GM23338 (cell line): ENCODE measurements around the gene DENND5B. TPM values are rescaled to one million over a fixed set of nuclear protein-coding genes. Genes with fewer than 3 reads are reported as not detected.

ENCODE experiments used
- ATAC-seq: fragments of 200-7000 bp; cut with Tn5 transposase; 3 replicates; pipeline ENCODE4 v1.9.1; 2020
- DNase-seq: peaks from one replicate; pipeline ENCODE4 v3.0.0-alpha.2; 2015; ENCODE audit warnings: low spot score
- H2AFZ ChIP-seq: fragments of 200-600 bp; sonication (generic); 2 replicates; pipeline ENCODE4 v1.8.0; 2016; ENCODE audit warnings: antibody characterized with exemption, mild to moderate bottlenecking, moderate library complexity
- H3F3A ChIP-seq: fragments of 200-600 bp; sonication (generic); replicated peaks from 2 replicates; pipeline ENCODE4 v1.8.0; 2017; ENCODE audit warnings: antibody characterized with exemption, mixed run types, low read depth
- H3K27ac ChIP-seq: fragments of 200-600 bp; sonication (generic); 2 replicates; pipeline ENCODE4 v1.6.1; 2016; ENCODE audit warnings: low read depth
- H3K27me3 ChIP-seq: fragments of 200-600 bp; sonication (generic); 2 replicates; pipeline ENCODE4 v1.8.0; 2016; ENCODE audit warnings: mild to moderate bottlenecking, mixed run types, moderate library complexity; ENCODE audit not compliant: insufficient read depth
- H3K36me3 ChIP-seq: fragments of 200-600 bp; sonication (generic); 2 replicates; pipeline ENCODE4 v1.8.0; 2016; ENCODE audit warnings: mild to moderate bottlenecking; ENCODE audit not compliant: insufficient read depth
- H3K4me1 ChIP-seq: fragments of 200-600 bp; sonication (generic); 2 replicates; pipeline ENCODE4 v1.8.0; 2016; ENCODE audit warnings: mild to moderate bottlenecking, moderate library complexity; ENCODE audit not compliant: insufficient read depth
- H3K4me2 ChIP-seq: fragments of 200-600 bp; sonication (generic); 2 replicates; pipeline ENCODE4 v1.7.1; 2017; ENCODE audit warnings: mixed run types
- H3K4me3 ChIP-seq: fragments of 200-600 bp; sonication (generic); 2 replicates; pipeline ENCODE4 v1.6.1; 2016; ENCODE audit warnings: mixed run types
- H3K79me2 ChIP-seq: fragments of 200-600 bp; sonication (generic); replicated peaks from 2 replicates; pipeline ENCODE4 v1.8.0; 2017; ENCODE audit warnings: mild to moderate bottlenecking; ENCODE audit not compliant: insufficient read depth
- H3K9me2 ChIP-seq: fragments of 200-600 bp; sonication (generic); 2 replicates; pipeline ENCODE4 v1.8.0; 2017; ENCODE audit not compliant: insufficient read depth
- H4K20me1 ChIP-seq: fragments of 200-600 bp; sonication (generic); replicated peaks from 2 replicates; pipeline ENCODE4 v1.8.0; 2017; ENCODE audit warnings: mild to moderate bottlenecking; ENCODE audit not compliant: insufficient read depth
- H3K27ac Mint-ChIP-seq: 2 replicates; pipeline ENCODE4 v1.8.0; 2020; ENCODE audit warnings: inconsistent platforms, mild to moderate bottlenecking, moderate library complexity, mixed read lengths
- H3K27me3 Mint-ChIP-seq: 3 replicates; pipeline ENCODE4 v1.8.0; 2022; ENCODE audit warnings: low read depth, mild to moderate bottlenecking, moderate library complexity, mixed read lengths, inconsistent platforms; ENCODE audit not compliant: insufficient read depth, poor library complexity
- H3K36me3 Mint-ChIP-seq: 3 replicates; pipeline ENCODE4 v1.8.0; 2021; ENCODE audit warnings: low read depth, mild to moderate bottlenecking, inconsistent platforms, moderate library complexity, mixed read lengths
- H3K4me1 Mint-ChIP-seq: 3 replicates; pipeline ENCODE4 v1.8.0; 2020; ENCODE audit warnings: mild to moderate bottlenecking, inconsistent platforms, mixed read lengths
- H3K4me3 Mint-ChIP-seq: 3 replicates; pipeline ENCODE4 v1.8.0; 2021; ENCODE audit warnings: moderate library complexity, mild to moderate bottlenecking, inconsistent platforms, mixed read lengths
- H3K9me3 Mint-ChIP-seq: 3 replicates; pipeline ENCODE4 v1.8.0; 2020; ENCODE audit warnings: moderate library complexity, mild to moderate bottlenecking, inconsistent platforms, mixed read lengths
- CREB1 ChIP-seq: fragments of 250-450 bp; sonication (Bioruptor Pico); IDR thresholded peaks from 2 replicates; pipeline ENCODE4 v1.5.0; 2020; ENCODE audit warnings: low read depth, mild to moderate bottlenecking, moderate library complexity
- CTCF ChIP-seq, 2 experiments: fragments of 200-600 bp in 1 of 2; sonication (generic) in 1 of 2; conservative IDR thresholded peaks; 2 replicates each; pipeline versions ENCODE4 v1.5.1 to v1.6.1; 2016 to 2017; ENCODE audit warnings: antibody characterized with exemption in 2 of 2, low read depth in 2 of 2, mild to moderate bottlenecking in 2 of 2, moderate library complexity in 1 of 2
- ETS1 ChIP-seq: IDR thresholded peaks from 2 replicates; pipeline ENCODE4 v1.6.1; 2016; ENCODE audit warnings: antibody characterized with exemption
- EZH2 ChIP-seq: fragments of 200-600 bp; sonication (generic); IDR thresholded peaks from one replicate; pipeline ENCODE4 v1.8.0; 2017; ENCODE audit warnings: antibody characterized with exemption, mild to moderate bottlenecking, low read depth; ENCODE audit not compliant: unreplicated experiment
- EZH2phosphoT487 ChIP-seq: fragments of 200-600 bp; sonication (generic); IDR thresholded peaks from one replicate; pipeline ENCODE4 v1.8.1; 2018; ENCODE audit warnings: antibody characterized with exemption; ENCODE audit not compliant: unreplicated experiment
- JUNB ChIP-seq: IDR thresholded peaks from one replicate; pipeline ENCODE4 v1.6.1; 2016; ENCODE audit warnings: antibody characterized with exemption; ENCODE audit not compliant: unreplicated experiment
- NANOG ChIP-seq: IDR thresholded peaks from 2 replicates; pipeline ENCODE4 v1.6.1; 2016; ENCODE audit warnings: antibody characterized with exemption, borderline replicate concordance
- POLR2AphosphoS5 ChIP-seq: IDR thresholded peaks from 2 replicates; pipeline ENCODE4 v1.6.1; 2016; ENCODE audit warnings: antibody characterized with exemption, low read depth
- REST ChIP-seq: IDR thresholded peaks from one replicate; pipeline ENCODE4 v1.6.1; 2018; ENCODE audit warnings: antibody characterized with exemption; ENCODE audit not compliant: unreplicated experiment
- STAT1 ChIP-seq: IDR thresholded peaks from one replicate; pipeline ENCODE4 v1.6.1; 2016; ENCODE audit warnings: antibody characterized with exemption; ENCODE audit not compliant: unreplicated experiment
- ZNF114 ChIP-seq: fragments of 250-450 bp; sonication (Bioruptor Pico); IDR thresholded peaks from 2 replicates; pipeline ENCODE4 v1.5.0; 2020; ENCODE audit warnings: mild to moderate bottlenecking, moderate library complexity
- ZNF331 ChIP-seq: fragments of 250-450 bp; sonication (Bioruptor Pico); IDR thresholded peaks from 2 replicates; pipeline ENCODE4 v1.5.0; 2020; ENCODE audit warnings: low read depth, mild to moderate bottlenecking, moderate library complexity
- ZNF462 ChIP-seq: fragments of 250-450 bp; sonication (Bioruptor Pico); IDR thresholded peaks from 2 replicates; pipeline ENCODE4 v1.5.0; 2020; ENCODE audit warnings: mild to moderate bottlenecking, moderate library complexity
- polyA plus RNA-seq: library from polyadenylated mRNA; unstranded; fragments of >200 nt; fragmentation: Nextera tagmentation; extraction: Ambion mirVana; gene quantifications from 2 replicates; pipeline ENCODE4 v1.2.1, GENCODE V29; 2016
- total RNA-seq: library from RNA; depleted of rRNA; stranded (reverse); fragments of >200 nt; shearing (Covaris generic); gene quantifications from 2 replicates; pipeline ENCODE4 v1.2.3, GENCODE V29; 2014

The DENND5B gene
- total and polyA plus RNA-seq, 2 experiments from 2014 or later = 6.5 to 17.2 TPM

- no peaks in the 10 kb centered on the region for H3K27me3 ChIP-seq
- Mint-ChIP-seq H3K27me3 (no peaks in the 10 kb centered on the region), H3K27ac (no peak overlapping the region), H3K4me3 (no peak overlapping the region), H3K9me3 (peaks cover 13% of the 10 kb centered on the region), H3K36me3 (peaks cover 9% of the 10 kb centered on the region), H3K4me1 (no peaks in the 10 kb centered on the region)
- no peak overlapping the region for H3K4me3 ChIP-seq
- H3K9me2 ChIP-seq = no peaks in the 10 kb centered on the region
- H3K36me3 ChIP-seq = peaks cover 15% of the 10 kb centered on the region
- no peaks in the 10 kb centered on the region for H3K4me1 ChIP-seq
- ATAC-seq = no peak
- DNase-seq = no peak
- H3K4me2 ChIP-seq = no peak overlapping the region
- no peaks in the 10 kb centered on the region for H3F3A ChIP-seq
- no peaks in the 10 kb centered on the region for H4K20me1 ChIP-seq
- H3K27ac ChIP-seq = no peak overlapping the region
- no peak overlapping the region for H2AFZ ChIP-seq
- no peaks in the 10 kb centered on the region for H3K79me2 ChIP-seq
- no peak for TF ChIP-seq CTCF (conservative IDR thresholded peaks at IDR 0.05; ENCODE audit: low read depth in 2 of 2)
- no peak for TF ChIP-seq EZH2phosphoT487
- no peak for TF ChIP-seq ZNF462
- TF ChIP-seq ZNF331 (CRISPR knock-in tag) = no peak
- TF ChIP-seq EZH2 = no peak
- no peak for TF ChIP-seq STAT1
- no peak for TF ChIP-seq ZNF114 (CRISPR knock-in tag)
- no peak for TF ChIP-seq REST
- TF ChIP-seq POLR2AphosphoS5 = no peak
- TF ChIP-seq JUNB = no peak
- no peak for TF ChIP-seq CREB1 (CRISPR knock-in tag)
- TF ChIP-seq NANOG = no peak
- TF ChIP-seq ETS1 = no peak
These were observed 21.9 kb upstream of the DENND5B start for GRCh38 chr12:31612819-31613218.
